Stimulated activated CD8-positive, alpha-beta memory T cell treated with anti-CD3 and anti-CD28 coated beads, Interleukin-12 subunit alpha, Interleukin-12 subunit beta, amount 100 ng/mL, for 24 hours (primary cell): ENCODE results near the gene NKX1-2.
"Not testable (repeated sequence)": the region's sequence is repeated elsewhere in the genome, so short reads cannot be mapped to it uniquely, and the experiment has no call there.

Source experiments
- DNase-seq: peaks from one replicate; pipeline ENCODE4 v3.0.0-alpha.2; 2020; ENCODE audit errors: extremely low read depth

Gene NKX1-2

DNA sequence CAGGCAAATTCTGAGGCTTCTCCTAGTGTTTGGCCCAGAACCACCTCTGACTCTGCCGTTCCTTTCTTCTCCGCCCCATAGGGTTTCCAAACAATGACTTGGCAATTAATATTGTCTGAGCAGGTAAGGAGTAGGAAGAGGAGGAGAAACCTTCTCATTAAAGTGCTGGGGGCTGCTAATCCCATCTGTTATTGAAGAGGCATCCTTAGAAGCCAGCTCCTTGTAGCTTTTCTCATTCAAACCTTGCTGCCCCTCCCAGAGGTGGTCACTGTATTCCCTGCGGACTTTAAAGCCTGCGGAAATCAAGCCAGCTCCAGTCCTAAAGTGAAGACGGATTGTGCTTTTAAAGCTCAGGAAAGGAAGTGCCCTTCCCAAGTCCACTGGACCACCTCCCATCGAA, 1.4 kb upstream of the NKX1-2 start:
- no peak for DNase-seq

DNA sequence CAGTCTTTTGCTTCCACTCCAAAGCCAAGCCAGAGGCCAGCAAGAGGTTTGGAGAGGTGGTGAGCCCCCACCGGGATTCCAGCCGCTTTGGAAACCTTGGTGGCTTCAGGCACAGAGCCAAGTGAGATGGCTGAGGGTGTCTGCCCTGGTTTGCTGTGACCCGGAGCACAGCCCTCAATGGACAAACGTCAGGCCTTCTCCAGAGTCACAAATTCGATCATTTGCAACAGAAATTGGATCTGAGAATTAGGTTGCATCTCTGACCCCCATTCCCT, 885 bp upstream of the NKX1-2 start:
- DNase-seq: no peak

DNA sequence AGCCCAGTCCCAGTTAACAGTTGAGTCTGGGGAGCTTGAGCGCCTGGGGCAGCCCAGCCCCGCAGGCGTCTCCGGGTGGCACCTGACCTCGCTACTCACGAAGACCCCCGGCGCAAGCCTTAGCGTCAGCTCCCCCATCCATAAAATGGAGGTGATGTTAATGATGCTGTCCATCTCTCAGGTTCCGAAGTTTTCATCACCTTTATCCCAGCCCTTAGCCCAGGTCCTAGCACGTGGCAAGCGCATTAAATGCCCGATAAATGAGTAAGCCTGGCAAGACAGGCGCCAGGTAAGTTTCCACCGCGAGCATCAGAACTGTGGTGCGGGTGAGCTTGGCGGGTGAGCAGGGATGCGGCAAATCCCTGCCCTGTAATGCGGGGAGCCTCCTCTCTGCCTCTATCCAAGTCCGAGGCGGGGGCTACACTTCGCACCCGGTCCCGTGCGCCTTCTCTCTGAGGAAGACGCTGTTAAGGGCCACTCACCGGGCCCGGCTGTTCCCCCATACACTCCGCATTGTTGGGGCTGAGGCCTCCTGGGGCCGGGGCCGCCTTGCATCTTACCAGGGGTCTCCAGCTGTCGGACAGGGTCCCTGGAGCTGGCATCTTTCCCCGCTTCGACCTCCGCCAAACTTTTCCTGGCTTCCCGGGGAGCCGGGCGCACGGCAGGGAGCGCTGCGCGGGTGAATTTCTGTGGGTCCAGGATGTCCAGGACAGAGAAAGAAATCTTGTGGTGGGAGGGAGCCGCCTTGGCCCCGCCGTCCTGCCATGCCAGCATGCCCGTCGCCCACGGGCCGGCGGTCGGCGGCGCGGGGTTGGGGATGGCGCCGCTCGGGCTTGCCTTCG, 444 bp downstream of the NKX1-2 start:
- no peak for DNase-seq

DNA sequence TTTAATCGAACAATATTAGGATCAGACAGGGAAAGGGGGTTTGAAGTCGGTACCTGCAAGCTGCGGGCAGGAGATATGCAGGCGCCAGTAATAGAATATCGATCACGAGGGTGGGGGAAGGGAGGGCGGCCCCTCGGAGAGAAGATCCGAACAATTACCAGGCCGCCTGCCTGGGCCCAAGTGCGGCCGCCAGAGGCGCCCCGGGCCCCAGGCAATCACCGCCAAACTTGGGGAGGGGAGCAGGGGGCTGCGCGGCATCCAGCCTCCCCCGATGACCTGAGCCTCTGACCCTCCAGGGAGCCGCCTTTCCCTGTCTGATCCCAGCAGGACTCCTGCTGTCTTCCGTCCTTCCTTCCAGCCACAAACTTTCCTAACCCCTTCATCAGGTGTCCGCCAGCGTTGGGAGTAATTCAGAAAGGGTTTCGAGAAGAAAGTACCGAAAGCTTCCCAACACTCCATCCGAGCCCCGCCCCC, 1.1 kb downstream of the NKX1-2 start:
- DNase-seq: no peak

DNA sequence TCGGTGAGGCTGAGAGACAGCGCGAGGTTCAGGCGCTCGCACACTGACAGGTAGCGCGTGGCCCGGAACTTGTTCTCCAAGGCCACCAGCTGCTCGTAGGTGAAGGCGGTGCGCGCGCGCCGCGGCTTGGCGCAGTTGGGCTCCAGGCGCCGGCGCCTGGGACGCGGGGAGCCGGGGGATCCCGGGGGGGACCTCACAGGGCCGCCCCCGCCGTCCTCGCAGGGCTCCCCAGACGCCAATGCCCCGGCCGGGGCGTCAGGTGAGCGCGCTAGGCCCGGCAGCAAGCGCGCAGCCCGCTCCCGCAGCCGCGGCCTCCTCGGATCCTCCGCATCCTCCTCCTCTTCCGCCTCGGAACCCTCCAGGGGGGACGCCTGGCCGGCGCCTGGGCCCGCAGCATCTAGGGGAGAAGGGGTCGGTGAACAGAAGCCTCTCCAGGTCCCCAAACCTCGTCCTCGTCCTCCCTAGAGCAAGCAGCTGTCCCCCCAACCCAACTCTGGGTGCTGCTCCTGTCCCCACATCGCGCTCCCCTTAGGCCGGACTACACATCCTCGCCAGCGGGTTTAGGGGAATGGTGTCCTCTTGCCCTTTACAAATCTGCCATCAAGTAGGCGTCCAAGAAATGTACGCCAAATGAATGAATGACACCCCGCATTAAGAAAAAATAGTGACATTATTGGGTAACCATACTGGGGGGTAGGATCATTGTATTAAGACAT, 1.9 kb downstream of the NKX1-2 start:
- no peak for DNase-seq

DNA sequence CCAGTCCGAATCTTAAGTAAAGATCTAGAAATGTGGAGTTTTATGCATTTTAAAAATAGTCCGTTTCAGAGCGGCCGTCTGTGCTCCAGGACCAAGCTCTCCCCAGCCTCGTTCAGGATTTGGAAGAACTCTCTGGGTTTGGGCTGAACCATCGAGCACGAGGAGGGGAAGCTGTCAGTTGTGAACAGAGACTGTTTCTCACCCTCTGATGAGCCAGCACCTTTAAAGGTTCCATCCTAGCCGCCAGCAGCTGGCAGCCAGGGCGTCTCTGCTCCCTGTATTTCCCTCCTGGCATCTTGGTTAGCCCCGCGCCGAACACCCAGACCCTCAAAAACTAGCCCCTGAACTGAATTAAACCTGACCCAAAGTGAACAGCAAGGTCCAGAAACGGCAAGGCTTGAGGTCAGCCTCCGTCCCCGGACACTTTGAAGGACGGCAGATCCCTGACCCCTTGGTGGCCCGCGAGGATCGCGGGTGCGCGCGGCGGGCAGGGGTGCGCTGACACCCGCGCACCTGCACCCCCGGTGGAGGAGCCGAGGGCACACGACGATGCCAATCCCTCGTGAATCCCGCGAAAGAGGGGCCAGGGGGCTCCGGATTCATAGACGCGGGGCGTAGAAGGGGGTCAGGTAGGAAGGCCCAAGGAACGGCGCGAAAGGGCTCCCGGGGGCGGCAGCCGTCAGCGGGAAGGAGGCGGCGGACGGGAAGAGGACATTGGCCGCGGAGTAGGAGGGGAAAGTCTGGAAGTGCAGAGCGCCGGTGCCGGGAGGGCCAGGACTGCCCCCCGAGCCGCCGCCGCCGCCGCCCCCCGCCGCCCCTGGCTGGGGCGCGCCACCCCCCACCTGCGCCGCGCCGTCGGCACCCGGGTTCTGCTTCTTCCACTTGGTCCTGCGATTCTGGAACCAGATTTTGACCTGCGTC, 2.7 kb downstream of the NKX1-2 start:
- DNase-seq: no peak

DNA sequence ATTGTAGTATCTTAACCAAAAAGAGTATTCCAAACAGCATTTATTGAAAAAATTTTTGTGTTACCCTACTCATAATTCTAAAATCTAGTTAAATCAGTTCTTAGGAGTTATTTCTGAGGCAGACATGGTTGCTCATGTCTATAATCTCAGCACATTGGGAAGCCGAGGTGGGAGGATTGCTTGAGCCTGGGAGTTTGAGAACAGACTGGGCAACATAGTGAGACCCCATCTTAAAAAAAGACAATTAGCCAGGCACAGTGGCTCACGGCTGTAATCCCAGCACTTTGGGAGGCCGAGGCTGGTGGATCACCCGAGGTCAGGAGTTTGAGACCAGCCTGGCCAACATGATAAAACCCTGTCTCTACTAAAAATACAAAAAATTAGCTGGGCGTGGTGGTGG, 8.1 kb downstream of the NKX1-2 start:
- not testable (repeated sequence) for DNase-seq

DNA sequence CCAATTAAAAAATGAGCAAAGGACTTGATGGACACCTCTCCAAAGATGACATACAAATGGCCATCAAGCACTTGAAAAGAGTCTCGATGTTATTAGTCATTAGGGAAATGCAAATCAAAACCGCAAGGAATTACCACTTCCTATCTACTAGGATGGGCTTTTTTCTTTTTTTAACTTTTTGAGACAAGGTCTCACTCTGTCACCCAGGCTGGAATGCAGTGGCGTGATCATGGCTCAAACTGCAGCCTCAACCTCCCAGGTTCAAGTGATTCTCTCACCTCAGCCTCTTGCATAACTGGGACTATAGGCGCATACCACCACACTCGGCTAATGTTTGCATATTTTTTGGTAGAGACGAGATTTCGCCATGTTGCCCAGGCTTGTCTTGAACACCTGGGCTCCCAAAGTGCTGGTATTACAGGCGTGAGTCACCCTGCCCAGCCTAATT, 13.6 kb downstream of the NKX1-2 start:
- DNase-seq: no peak

DNA sequence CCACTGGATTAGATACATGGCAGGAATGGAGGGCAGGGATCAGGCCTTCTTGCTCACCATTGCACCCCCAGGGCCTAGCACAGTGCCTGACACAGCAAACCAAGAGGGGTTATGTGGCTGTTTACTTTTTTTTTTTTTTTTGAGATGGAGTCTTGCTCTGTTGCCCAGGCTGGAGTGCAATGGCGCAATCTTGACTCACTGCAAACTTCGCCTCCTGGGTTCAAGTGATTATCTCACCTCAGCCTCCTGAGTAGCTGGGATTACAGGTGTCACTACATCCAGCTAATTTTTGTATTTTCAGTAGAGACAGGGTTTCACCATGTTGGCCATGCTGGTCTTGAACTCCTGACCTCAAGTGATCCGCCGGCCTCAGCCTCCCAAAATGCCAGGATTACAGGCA, 14.2 kb downstream of the NKX1-2 start:
- DNase-seq: not testable (repeated sequence)

DNA sequence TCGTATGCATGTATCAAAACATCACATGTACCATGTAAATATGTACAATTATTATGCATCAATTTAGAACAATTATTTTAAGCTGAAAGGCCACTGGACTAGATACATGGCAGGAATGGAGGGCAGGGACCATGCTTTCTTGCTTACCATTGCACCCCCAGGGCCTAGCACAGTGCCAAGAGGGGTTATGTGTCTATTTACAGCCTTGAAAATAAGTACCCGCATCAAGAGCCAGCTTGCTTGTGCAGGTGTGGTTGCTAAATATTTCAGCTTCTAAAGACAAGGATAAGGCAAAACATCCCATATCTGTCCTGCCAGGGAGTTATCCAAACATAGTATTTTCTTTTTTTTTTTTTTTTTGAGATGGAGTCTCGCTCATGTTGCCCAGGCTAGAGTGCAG, 16.4 kb downstream of the NKX1-2 start:
- no peak for DNase-seq

DNA sequence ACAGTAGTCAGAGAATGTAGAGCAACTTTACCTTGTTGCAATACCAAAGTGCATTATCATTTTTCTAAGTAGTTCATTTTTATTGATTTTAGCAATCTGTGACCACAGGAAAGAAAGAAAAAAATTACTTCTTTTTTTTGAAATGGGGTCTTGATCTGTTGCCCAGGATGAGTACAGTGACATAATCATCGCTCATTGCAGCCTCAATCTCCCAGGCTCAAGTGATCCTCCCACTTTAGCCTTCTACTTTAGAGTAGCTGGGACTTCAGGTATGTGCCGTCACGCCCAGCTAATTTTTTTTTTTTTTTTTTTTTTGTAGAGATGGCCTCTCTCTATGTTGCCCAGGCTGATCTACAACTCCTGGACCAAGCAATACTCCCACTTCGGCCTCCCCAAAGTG, 19.8 kb downstream of the NKX1-2 start:
- no peak for DNase-seq

DNA sequence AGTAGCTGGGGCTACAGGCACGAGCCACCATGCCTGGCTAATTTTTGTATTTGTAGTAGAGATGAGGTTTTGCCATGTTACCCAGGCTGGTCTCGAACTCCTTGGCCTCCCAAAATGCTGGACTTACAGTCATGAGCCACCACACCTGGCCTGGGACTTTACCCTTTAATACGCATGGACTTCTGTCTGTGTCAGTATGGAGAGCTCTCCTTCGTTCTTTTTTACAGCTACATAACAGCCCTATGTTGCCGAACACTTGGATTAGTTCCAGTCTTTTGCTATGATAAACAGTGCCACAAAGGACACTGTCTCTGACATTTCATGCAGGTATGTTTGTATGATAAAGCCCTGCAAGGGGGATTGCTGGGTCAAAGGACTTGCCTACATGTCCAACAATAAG, 20.3 kb downstream of the NKX1-2 start:
- no peak for DNase-seq

DNA sequence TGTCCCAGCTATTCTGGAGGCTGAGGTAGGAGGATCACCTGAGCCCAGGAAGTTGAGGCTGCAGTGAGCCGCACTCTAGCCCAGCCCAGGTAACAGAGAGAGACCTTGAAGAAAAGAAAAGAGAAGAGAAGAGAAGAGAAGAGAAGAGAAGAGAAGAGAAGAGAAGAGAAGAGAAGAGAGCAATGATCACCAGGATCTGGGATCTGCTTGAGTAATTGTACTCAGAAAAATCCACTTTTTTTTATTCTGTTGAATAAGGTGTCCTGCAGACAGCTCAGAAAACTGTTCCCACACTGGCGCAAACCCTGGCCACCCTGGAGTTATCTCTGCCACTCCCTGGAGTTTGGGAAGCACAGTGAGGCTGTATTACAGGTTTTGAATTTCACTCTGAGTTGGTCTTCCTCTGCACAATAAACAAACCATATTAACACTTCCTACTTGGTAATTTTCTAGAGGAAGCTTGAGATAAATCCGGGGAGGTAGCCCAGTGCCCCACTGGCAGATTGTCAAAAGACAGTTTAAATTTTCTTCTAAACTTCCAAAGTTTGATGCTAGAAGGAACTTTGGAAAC, 21.5 kb downstream of the NKX1-2 start:
- no peak for DNase-seq

DNA sequence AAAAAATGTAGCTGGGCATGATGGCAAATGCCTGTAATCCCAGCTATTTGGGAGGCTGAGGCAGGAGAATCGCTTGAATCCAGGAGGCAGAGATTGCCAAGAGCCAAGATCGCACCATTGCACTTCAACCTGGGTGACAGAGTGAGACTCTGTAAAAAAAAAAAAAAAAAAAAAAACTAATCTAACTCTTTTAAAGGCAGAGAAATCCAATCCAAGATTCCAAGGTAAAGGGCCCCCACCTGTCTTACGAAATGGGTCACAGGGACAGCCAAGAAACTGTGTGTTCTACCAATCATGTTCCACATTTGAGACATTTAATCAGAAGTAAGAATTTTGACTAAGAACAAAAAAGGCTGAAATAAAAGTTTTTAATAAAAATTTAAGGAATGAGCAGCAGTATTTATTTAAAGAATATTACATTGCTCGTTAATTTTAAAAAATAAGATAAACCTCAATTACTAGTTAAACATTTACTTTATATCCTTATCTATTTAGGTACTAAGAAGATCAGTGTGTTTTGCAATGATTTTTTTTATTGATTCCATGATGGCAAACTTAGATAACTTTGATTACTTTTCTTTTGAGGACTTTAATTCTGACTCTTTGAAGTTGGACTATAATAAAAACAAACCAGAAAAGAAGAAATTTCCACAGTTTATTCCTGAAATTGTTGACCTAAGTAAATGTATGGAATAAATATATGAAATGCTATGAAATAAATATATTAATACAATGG, 24.4 kb downstream of the NKX1-2 start:
- DNase-seq: no peak

DNA sequence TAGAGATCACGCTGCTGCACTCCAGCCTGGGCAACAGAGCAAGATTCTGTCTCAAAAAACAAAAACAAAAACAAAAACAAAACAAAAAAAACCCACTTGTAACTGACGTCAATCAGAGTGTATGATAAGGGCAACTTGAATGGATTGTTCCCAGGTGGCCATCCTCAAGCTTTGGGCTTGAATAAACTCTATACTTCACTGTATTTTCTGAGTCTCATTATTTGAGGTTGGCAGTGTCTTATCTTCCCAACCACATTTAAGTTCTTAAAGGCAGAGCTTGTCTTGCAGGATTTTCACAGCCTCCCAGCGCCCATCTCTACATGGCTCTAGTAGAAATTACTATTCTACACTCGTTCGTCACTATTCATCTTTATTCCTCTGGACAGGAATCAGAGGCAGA, 26.0 kb downstream of the NKX1-2 start:
- no peak for DNase-seq

DNA sequence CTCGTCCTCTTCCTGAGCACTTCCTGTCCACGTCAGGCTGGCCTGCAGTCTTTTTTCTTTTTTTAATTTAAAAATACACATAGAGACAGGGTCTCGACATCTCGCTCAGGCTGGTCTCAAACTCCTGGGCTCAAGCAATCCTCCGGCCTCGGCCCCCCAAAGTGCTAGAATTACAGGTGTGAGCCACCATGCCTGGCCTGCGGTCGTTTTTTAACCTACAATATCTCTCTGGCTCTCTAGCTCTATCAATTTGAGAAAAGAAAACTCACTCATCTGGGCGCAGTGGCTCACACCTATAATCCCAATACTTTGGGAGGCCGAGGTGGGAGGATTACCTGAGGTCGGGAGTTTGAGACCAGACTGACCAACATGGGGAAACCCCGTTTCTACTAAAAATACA, 27.1 kb downstream of the NKX1-2 start:
- no peak for DNase-seq

DNA sequence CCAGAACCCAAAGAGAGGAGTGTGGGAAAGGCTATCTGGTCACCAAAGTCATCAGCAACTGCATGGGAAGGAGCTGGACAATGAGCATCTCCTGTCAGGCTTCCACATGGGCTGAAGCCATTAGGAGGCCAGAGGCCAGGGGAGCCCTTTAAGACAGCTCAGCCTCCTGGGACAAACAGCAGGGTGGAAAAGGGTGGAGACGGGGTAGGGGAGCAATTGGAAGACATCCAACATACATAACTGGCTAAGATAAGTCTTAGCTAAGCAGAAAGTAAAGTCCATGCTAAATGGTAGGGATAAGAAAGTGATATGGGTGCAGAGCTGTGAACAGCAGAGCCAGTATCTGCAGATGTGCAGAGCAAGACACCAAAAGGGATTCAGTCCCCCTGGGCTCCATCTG, 29.6 kb downstream of the NKX1-2 start:
- no peak for DNase-seq

DNA sequence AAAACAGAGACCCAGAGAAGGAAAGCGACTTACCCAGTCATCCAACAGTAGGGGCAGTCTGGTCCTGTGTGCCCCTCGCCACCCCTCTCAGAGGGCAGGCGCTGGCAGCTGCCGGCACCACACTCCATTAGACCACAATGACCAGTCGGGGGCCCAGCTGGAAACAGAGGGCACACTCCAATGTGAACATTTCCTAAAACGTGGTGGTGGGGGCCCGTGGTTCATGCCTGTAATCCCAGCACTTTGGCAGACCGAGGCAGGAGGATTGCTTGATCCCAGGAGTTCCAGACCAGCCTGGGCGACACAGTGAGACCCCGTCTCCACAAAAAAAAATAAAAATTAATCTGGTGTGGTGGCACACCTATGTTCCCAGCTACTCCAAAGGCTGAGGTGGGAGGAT, 30.2 kb downstream of the NKX1-2 start:
- DNase-seq: no peak

DNA sequence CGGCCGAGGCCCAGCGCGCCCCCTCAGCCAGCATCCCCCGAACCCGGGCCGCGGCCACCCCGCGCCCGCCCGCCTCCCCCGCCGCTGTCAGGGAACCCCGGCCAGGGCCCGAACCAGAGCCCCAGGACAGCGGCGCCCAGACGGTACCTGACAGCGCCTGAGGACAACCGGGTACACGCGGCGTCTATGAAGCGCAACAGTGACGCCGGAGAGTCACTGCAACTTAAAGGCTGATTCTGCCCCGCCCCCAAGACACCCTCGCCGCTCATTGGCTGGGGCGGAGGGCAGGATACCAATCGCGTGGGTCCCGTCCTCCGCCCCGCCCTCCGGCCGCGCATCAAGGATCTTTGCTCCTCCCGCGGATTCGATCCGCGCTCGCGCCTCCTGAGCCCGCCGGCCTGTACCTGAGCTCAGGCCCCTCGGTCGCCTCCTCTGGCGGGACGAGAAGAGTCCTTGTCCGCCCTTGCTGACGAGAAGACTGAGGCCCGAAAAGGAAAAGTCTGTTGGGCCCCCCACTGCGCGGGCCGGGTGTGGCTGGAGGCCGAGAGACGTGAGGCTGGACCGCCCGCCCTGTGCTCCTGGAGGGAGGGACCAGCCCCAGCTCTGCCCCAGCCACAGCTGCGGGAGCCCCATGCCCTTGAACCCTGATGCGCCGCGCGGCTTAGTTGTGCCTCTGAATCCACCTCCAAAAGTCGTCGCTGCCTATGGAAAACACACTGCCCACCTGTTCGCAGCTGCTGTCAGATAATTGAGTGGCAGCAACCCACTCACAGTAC, 30.9 kb downstream of the NKX1-2 start, which contains the start of gene OAT:
Gene OAT (minus strand): TSS at position 198 of the 776 bp plus-strand sequence. CDS start 6,752 bp downstream, outside the sequence.
- peak; percentile 89 for DNase-seq
